HL-60 (cell line): ENCODE measurements around the gene CEP63.

Experiments used
- GABPA ChIP-seq: IDR thresholded peaks from 2 replicates; pipeline ENCODE4 v1.6.1; 2012; ENCODE audit warnings: low read depth
- POLR2AphosphoS5 ChIP-seq: IDR thresholded peaks from 2 replicates; pipeline ENCODE4 v1.6.1; 2012; ENCODE audit warnings: low read depth
- SPI1 ChIP-seq: IDR thresholded peaks from 2 replicates; pipeline ENCODE4 v1.6.1; 2012; ENCODE audit warnings: low read depth, mild to moderate bottlenecking, borderline replicate concordance
- TF ChIP-seq, protein P1 (sequence below): IDR thresholded peaks from one replicate; pipeline ENCODE4 v1.5.1; 2011; ENCODE audit warnings: low read length, control low read depth, inconsistent platforms; ENCODE audit not compliant: insufficient read depth

DNA sequence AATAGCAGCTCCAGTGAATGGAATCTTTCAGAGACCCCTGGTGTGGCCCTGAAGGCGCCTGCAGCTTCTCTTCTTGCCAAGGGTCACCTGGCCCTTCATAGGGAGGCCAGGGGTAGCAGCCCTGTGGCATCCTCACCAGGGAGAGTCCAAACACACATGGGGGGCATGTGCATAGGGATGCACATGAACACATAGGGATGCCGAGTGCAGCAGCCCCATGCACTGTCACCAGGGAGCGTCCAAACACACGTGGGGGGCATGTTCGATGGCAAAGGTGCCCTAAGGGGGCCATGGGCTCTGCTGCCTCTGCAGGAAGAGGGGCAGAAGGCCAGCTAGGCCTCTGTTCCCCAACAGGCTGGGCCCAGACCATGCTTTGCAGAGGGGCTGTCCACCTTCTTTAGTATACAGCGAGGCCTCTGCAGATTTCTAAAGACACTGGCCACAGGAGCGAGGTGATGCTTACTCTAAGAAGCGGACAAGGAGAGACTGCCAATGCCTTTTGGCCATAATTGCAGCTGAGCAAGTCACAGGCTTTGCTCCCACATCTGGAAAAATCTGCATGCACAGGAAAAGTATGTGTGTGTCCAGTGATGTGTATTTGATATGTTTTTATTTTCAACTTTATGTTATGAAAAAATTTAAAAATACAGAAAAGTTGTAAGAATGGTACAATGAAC lies 21.0 kb upstream of the CEP63 start:
- TF ChIP-seq, protein P1, sequence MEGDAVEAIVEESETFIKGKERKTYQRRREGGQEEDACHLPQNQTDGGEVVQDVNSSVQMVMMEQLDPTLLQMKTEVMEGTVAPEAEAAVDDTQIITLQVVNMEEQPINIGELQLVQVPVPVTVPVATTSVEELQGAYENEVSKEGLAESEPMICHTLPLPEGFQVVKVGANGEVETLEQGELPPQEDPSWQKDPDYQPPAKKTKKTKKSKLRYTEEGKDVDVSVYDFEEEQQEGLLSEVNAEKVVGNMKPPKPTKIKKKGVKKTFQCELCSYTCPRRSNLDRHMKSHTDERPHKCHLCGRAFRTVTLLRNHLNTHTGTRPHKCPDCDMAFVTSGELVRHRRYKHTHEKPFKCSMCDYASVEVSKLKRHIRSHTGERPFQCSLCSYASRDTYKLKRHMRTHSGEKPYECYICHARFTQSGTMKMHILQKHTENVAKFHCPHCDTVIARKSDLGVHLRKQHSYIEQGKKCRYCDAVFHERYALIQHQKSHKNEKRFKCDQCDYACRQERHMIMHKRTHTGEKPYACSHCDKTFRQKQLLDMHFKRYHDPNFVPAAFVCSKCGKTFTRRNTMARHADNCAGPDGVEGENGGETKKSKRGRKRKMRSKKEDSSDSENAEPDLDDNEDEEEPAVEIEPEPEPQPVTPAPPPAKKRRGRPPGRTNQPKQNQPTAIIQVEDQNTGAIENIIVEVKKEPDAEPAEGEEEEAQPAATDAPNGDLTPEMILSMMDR: no peak
- TF ChIP-seq POLR2AphosphoS5 (no peak), GABPA (no peak), SPI1 (no peak)
